BJ (cell line): ENCODE results near the gene SLC39A11. TPM values are rescaled to one million over a fixed set of nuclear protein-coding genes. Genes with fewer than 3 reads are reported as not detected.

Experiments
- CTCF ChIA-PET: fragments of 350-600 bp; formaldehyde crosslinking; extraction: SDS; loops from one replicate; lab custom pipeline; 2021; ENCODE audit warnings: antibody characterized with exemption, inconsistent platforms; lab: Yijun Ruan, JAX
- POLR2A ChIA-PET: fragments of 300-600 bp; sonication (Branson Sonifier 250); formaldehyde crosslinking; extraction: SDS; loops from one replicate; lab custom pipeline; 2021; ENCODE audit warnings: antibody characterized with exemption; lab: Charles Lee
- DNase-seq: peaks from one replicate; pipeline ENCODE4 v3.0.0-alpha.2; 2011; ENCODE audit warnings: low read depth
- H3K27me3 ChIP-seq: 2 replicates; pipeline ENCODE4 v1.6.0; 2011; ENCODE audit warnings: low read length; ENCODE audit not compliant: control insufficient read depth, insufficient read depth
- H3K36me3 ChIP-seq: 2 replicates; pipeline ENCODE4 v1.5.1; 2011; ENCODE audit warnings: low read length; ENCODE audit not compliant: control insufficient read depth, insufficient read depth
- H3K4me3 ChIP-seq: 2 replicates; pipeline ENCODE4 v1.5.1; 2011; ENCODE audit warnings: low read depth, mild to moderate bottlenecking, control low read depth, low read length
- polyA plus RNA-seq: library from polyadenylated mRNA; depleted of rRNA; stranded (reverse); fragments of >200 nt; gene quantifications from 2 replicates; pipeline ENCODE4 v1.2.3, GENCODE V29; 2011
- TF ChIP-seq, protein P1 (sequence below): IDR thresholded peaks from 2 replicates; pipeline ENCODE4 v1.5.1; 2011; ENCODE audit warnings: low read depth, mild to moderate bottlenecking, control low read depth, inconsistent platforms, low read length, moderate library complexity; ENCODE audit not compliant: insufficient read depth

SLC39A11 gene
- polyA plus RNA-seq, 1 experiment: 20.9 TPM

DNA sequence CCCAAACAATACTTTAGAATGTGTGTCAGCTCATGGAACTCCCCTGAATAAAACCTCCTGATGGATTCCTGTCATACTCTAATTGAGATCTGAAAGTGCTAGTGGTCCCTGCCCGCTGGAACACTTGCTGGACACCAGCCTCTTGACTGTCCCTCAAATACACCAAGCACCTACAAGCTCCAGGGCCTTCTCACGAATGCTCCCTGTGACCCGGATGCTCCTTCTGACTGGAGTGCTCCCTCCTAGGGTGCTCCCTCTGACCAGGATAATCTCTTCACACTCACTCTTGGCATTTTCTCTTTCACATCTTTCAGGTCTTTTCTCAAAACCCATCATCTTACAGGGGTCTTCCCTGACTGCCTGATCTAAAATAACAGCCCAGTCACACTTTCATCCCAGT is 205.9 kb downstream of the SLC39A11 start:
- Histone ChIP-seq H3K36me3 (no peaks in the 10 kb centered on the region), H3K27me3 (no peaks in the 10 kb centered on the region), H3K4me3 (no peak overlapping the region)
- no peak for DNase-seq
- TF ChIP-seq, protein P1, sequence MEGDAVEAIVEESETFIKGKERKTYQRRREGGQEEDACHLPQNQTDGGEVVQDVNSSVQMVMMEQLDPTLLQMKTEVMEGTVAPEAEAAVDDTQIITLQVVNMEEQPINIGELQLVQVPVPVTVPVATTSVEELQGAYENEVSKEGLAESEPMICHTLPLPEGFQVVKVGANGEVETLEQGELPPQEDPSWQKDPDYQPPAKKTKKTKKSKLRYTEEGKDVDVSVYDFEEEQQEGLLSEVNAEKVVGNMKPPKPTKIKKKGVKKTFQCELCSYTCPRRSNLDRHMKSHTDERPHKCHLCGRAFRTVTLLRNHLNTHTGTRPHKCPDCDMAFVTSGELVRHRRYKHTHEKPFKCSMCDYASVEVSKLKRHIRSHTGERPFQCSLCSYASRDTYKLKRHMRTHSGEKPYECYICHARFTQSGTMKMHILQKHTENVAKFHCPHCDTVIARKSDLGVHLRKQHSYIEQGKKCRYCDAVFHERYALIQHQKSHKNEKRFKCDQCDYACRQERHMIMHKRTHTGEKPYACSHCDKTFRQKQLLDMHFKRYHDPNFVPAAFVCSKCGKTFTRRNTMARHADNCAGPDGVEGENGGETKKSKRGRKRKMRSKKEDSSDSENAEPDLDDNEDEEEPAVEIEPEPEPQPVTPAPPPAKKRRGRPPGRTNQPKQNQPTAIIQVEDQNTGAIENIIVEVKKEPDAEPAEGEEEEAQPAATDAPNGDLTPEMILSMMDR: no peak
- POLR2A ChIA-PET: no interaction called here
- CTCF ChIA-PET: no interaction called here

DNA sequence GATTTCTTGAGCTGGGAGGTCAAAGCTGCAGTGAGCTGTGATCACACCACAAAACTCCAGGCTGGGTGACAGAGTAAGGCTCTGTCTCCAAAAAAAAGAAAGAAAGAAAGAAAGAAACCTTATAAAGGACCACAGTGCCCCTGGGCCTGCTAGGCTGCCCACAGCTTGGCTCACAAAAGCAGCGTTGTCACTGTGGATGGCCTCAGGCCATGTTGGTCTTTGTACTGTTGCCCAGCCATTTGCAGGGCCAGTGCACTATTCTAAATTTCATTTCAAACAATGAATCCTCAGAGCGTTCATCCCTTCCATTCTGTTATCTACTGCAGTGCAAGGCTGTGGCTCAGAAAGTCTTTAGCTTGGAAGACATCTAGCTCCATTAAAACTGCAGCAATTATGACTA is 208.4 kb downstream of the SLC39A11 start:
- H3K4me3 ChIP-seq: no peak overlapping the region

DNA sequence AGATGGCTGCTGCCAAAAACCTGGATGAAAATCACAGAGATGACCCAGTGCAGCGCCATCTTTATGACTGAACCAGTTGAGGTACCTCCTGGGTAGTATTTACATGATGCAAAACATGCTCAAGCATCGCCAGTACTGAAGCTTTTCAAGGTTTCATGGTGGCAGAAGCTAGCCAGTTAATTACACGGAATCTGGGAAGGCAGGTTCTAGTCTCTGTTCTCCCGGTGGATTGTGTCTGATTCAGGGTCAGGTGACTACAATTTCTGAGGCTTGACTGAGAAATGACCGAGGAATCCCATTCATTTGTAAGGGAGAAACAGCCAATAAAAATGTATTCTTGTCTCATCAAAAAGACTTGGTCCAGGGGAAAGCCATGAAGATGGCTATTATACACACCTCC is 209.1 kb downstream of the SLC39A11 start:
- POLR2A ChIA-PET: no interaction called here
- no peak overlapping the region for H3K4me3 ChIP-seq
- H3K36me3 ChIP-seq: no peaks in the 10 kb centered on the region
- TF ChIP-seq, protein P1: no peak
- DNase-seq: no peak
- no peaks in the 10 kb centered on the region for H3K27me3 ChIP-seq
- CTCF ChIA-PET: no interaction called here

More for the DNA sequence above, 208.4 kb downstream of the SLC39A11 start:
- no peaks in the 10 kb centered on the region for H3K27me3 ChIP-seq
- TF ChIP-seq, protein P1: no peak
- no peak for DNase-seq
- POLR2A ChIA-PET: interaction anchor here (0.6 kb wide), 1 partner anchor 299 kb away, joined by 3 read pairs; no protein-coding TSS in a partner anchor
- H3K36me3 ChIP-seq: no peaks in the 10 kb centered on the region
- CTCF ChIA-PET: no interaction called here

DNA sequence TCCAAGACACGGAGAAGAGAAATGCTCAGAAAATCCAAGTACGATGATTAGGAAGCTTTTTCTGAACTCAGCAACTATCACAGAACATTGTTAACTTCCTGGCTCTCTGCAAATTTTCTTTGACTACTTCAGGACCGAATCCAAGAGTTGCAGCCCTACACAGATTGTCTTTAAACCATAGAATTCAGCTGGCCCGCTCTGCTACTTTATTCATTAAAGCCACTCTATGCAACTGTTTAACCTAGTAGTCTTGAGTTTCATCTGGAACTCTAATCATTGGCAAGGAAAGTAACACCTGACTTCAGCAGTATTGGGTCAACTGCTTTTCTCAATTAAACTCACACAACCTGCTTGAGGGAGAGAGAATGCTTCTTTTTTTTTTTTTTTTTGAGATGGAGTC is 210.1 kb downstream of the SLC39A11 start:
- ChIA-PET CTCF (no interaction called here), POLR2A (no interaction called here)
- H3K36me3 ChIP-seq: no peaks in the 10 kb centered on the region
- TF ChIP-seq, protein P1: no peak
- no peak for DNase-seq
- no peak overlapping the region for H3K4me3 ChIP-seq
- H3K27me3 ChIP-seq: no peaks in the 10 kb centered on the region

DNA sequence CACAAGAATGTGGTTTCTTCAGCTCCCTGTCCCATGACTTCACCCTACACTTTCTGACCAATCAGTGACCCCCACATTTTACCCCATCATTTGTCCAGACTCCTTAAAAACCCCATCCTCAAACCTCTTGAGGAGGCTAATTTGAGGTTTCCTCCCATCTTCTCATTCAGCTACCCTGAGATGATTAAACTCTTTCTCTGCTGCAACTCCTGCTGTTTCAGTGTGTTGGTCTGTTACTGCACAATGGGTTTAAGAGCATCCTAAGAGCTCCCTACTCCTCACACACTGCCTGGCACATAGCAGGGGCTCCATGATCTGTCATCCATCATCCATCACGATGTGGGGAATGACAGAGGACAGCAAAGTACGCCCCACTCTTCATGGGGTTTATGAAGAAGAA is 212.6 kb downstream of the SLC39A11 start:
- Histone ChIP-seq H3K36me3 (no peaks in the 10 kb centered on the region), H3K4me3 (no peak overlapping the region), H3K27me3 (no peaks in the 10 kb centered on the region)
- POLR2A ChIA-PET: no interaction called here
- CTCF ChIA-PET: interaction anchor here (0.9 kb wide), 1 partner anchor 10 kb away, joined by 4 read pairs; no protein-coding TSS in a partner anchor
- TF ChIP-seq, protein P1: no peak
- DNase-seq: no peak
